HG03139 (cell line): ENCODE measurements around the gene TARBP1.
A peak's percentile ranks its signal among the peaks of the same experiment; 100 is the strongest.
"Not testable (repeated sequence)": the region's sequence is repeated elsewhere in the genome, so short reads cannot be mapped to it uniquely, and the experiment has no call there.

Source experiments
- ATAC-seq: cut with Tn5 transposase; IDR thresholded peaks from one replicate; pipeline ENCODE4 v1.9.1; 2021; ENCODE audit not compliant: unreplicated experiment

TARBP1 gene

DNA sequence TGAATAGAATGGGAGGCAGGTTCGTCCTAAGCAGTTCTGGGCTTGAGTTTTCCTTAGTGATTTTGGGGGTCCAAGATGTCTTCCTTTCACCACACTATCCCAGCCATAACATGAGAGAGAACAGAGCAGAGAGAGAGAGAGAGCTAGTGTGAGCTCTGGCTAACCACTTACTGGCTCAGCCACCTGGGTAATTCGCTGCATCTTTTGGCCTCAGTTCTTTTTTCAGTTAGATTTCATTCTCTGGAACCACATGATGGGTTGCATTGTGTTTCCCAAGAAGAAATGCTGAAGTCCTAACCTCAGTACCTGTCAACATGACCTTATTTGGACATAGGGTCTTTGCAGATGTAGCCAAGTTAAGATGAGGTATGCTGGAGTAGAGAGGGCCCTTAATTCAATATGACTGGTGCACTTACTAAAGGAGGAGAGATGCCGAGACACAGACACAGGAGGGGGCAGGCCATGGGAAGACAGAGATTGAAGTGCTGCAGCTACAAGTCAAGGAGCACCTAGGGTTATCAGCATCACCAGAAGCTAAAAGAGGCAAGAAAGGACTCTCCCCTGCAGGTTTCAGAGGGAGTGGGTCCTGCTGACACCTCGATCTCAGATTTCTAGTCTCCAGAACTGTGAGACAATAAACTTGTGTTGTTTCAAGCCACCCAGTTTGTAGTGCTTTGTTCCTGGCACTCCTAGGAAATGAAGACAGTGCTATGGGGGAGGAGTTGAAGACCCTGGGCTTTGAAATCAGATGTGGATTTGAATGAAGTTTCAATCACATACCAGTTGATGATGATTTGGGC, 26.2 kb upstream of the TARBP1 start:
- ATAC-seq: no peak

DNA sequence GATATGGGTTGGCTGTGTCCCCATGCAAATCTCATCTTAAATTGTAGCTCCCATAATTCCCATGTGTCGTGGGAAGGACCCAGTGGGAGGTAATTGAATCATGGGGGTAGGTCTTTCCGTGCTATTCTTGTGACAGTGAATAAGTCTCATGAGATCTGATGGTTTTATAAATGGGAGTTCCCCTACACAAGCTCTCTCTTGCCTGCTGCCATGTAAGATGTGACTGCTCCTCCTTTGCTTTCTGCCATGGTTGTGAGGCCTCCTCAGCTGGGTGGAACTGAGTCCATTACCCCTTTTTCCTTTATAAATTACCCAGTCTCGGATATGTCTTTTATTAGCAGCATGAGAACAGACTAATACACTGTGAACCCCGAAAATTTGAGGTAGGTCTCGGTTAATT, 25.3 kb upstream of the TARBP1 start:
- ATAC-seq: not testable (repeated sequence)

GRCh38 chr1:234503193-234504050, 24.4 kb upstream of the TARBP1 start:
- ATAC-seq: no peak

DNA sequence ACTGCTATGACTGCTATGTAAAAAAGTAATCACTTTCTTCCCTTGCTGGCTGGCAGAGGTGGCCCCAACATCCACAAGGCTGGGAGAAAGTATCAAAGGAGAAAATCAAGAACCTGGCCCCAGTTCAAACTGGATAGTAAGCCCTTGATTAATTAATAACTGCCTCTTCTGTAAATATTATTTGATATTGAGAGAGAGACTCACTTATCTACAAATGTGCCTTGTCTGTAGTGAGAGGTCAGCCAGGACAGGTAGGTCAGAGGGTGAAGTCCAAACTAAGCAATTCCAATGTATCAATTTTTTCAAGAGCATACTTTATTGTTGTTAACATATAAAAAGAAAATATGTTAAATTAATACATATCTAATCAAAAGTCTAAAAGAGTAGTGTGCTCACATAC, 23.8 kb upstream of the TARBP1 start:
- ATAC-seq: no peak

GRCh38 chr1:234500269-234500668, 21.3 kb upstream of the TARBP1 start:
- ATAC-seq: no peak

GRCh38 chr1:234499943-234500245, 20.9 kb upstream of the TARBP1 start:
- ATAC-seq: no peak

DNA sequence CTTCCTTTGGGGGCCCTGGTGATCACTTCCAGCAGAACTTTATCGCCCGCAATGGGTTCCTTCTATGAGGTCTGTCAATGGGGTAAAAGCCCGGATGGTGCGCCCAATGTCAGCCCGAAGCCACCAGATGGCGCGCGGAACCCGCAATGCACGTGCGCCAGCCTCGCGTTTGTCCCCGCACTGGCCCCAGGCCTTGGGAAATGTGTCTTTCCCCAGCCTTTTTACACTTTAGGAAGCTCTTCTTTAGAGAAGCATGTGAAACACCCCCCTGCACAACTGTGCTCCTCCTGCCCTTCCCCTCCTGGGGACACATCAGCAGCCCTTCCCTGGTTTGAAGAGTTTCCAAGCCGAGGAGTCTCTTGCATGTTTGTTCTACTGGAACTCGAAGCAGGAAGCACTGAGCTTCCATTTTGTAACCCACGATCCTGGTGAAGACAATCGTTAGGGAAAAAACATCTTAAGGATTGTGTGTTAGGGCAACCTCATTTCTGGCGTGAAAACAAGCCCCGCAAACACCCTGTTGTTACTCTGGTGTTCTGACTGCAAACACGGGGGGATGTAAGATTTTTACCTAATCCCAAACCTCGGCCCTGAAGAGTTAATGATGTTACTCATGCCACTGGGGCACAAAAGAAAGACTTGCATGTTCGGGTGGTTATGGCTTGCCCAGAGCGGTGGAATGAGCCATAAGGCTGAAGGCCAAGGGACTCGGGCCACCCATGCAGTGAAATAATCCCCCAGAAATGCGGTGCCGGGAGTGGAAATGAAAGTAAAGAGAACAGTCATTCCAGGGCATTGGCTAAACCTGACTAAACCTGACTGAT, 20.4 kb upstream of the TARBP1 start:
- ATAC-seq: peak; percentile 44

DNA sequence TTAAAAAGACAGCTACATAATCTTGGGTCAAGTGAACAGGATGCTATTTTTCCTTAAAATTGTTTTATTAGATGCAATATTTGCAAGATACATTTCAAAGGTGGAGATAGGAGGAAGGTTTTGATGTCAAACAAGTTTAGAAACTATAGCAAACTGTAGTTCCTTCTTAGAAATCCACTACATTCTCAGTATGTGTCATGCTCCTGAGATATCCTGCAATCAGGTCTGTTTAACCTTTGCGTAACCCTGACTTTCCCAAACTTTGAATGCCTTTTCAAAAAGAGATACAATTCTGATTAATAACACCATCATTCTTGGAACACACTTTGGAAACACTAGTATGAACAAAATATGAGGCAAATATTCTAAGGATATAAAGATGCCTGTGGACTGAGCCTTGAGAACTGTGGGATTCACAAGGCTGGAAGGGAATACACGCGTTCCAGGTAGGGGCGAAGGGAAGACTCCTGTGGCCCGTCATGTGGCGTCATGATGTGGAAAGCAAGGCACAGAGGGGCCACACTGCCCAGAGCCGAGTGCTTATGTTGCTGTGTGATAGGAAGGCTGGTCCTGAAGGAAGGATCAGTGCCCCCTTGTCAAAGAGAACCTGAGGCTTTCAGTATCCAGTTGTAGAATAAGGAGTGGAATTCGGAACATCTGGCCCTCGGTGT, 19.6 kb upstream of the TARBP1 start:
- ATAC-seq: no peak

- no peak for ATAC-seq
Observed at GRCh38 chr1:234497589-234497988, 18.6 kb upstream of the TARBP1 start.

GRCh38 chr1:234495231-234495990, 16.4 kb upstream of the TARBP1 start:
- peak; percentile 56 for ATAC-seq

DNA sequence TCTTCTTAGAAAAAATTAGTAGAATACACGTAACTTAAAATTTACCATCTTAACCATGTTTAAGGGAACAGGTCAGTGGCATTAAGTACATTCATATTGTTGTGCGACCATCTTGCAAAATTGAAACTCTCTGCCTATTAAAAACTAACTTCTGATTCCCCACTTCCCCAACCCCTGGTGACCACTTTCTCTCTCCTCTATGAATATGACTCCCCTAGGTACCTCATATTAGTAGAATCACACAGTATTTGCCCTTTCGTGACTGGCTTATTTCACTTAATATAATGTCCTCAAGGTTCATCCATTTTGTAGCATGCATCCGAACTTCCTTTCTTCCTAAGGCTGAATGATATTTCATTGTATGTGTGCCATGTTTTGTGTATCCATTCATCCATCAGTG, 15.1 kb upstream of the TARBP1 start:
- no peak for ATAC-seq

DNA sequence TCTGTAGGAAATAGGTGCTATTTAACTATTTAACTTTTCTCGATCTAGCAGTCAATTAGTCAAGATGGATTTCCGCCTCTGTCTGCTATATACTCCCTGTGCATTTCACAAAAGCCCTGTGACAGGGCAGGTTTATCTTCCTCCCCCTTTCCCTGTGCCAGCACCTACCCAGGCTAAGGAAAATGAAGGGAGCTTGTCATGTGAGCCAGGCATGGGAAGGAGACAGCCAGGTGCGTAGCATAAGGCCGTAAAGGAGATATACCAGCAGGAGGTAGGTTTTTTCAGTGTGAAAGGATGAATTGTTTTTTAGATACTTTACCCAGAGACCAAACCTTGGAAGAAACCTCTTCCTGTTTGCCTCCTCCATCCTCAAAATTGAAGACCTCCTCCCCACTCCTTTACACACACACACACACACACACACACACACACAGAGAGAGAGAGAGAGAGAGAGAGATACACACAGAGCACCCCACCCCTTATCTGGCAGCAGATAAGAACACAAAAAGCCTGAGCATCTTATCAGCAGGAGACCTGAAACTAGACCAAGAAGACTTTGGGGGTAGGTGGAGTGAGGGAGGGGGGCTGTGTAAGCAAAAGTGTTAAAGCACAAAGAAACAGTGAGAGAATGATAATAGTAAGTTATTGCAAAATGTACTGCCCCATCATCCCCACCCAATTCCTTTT, 12.0 kb upstream of the TARBP1 start:
- ATAC-seq: no peak

GRCh38 chr1:234489698-234490077, 10.7 kb upstream of the TARBP1 start:
- ATAC-seq: no peak

DNA sequence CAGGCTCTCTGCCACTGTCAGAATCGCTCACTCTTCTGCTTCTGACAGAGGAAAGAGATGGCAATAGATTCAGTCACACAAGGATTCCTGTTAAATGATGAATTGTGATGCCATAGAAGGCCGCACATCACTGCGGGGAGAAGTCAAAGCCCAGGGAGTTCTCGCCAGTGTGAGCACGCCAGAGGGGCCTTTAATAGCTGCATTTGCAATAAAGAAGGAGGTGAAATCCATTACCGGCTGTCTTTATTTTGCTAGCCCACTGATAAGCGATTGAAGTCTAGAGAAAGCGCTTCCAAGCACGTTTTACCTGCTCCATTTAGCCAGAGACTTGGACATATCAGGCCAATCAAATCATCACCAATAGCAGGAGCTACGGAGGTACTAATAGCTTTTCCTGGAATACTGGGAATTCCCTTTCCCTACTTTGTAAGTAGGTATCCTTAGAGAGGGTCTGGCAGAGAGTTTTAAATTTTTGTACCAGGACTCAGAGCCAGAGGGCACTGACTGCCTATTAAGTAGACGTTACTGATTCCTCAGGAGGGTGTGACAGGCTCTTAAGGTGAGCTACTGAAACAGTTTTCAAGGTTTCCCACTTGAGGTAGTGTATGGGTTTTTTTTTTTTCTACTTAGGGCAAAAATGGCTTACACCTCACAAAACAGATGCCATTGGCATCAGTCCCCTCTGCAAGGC, 10.2 kb upstream of the TARBP1 start:
- no peak for ATAC-seq

DNA sequence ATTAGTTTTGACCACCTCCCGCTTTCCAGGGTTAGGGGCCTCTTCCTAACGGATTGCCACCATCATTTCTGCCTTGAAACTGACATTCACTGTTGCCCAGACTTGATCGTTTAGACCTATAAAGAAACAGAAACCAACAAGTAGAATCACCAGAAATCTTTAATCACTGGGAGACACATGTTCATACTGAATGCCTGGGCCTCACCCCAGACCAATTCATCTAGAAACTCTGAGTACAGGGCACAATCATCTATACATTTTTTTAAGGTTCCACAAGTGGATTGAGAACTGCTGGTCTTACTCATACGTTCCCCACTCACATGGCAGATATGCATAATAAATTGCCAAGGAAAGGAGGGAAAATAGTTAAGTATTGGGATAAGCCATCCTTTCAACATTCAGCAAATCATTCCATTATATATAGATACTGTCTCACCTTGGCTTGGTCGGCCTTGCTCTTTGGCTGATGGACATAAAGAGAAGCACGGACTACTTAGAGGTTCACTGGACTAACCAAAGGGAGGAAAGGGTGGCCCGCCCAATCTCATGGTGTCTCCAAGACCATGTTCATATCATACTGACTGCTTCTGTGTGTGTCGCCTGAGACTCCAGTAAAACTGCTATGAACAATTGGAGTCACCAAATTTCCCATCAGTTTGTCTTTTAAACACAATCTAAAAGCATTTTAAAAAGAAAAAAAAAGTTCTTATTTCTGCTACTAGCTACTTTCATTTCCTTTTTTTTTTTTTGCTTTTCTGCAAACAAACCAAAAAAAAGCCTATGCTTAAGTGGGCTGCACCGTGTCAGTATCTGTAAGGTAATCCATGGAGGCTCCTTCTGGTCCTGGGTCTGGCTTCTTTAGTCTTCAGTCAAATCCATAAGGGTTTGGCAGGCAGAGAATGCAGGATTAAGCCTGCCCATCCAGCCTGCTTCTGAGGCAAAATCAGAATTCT, 9.4 kb upstream of the TARBP1 start:
- ATAC-seq: peak; percentile 39

DNA sequence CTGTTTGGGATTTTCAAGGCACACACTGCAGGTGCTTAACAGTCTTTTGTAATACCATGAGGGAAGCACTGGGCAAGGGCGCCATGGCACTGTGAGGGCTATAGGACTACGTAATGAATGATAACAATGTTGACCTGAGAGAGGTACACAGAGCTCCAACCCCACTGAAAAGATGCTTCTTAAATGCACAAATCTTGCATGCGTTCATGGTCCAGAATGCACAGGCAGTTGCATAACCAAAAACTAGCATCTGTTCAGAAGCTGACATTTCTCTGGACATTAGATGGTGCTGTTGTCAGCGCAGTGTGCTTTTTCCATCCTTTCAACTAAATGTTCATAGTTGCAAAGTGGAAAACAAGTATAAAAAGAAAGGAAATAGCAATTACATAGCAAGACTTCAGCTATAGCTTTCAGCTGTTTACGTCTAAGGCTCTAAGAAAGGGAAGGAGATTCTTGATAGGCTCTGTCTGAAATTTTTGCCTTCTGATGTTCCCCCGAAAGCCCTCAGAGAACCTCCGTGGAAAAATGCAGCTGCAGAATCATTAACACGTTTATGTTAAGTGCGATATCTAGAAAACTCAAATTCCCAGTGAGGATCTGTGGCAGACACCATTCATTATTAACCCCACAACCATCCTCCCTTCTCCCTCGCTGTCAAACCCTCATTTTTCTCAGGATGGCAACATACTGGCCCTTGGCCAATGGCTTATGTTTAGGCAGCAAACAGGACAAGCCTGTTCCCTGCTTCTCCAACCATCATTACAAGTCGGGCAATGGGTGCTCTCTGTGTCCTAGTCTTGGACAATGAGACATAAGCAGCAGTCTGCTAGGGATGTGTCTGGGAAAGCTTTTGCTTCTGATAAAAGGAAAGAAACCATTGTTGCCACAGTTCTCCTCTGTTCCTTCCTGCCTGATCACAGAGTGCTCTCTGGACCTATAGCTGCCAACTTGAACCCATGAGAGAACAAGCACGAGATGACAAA, 8.2 kb upstream of the TARBP1 start:
- no peak for ATAC-seq
